ENCODE results near the gene HMGXB4.

DNA sequence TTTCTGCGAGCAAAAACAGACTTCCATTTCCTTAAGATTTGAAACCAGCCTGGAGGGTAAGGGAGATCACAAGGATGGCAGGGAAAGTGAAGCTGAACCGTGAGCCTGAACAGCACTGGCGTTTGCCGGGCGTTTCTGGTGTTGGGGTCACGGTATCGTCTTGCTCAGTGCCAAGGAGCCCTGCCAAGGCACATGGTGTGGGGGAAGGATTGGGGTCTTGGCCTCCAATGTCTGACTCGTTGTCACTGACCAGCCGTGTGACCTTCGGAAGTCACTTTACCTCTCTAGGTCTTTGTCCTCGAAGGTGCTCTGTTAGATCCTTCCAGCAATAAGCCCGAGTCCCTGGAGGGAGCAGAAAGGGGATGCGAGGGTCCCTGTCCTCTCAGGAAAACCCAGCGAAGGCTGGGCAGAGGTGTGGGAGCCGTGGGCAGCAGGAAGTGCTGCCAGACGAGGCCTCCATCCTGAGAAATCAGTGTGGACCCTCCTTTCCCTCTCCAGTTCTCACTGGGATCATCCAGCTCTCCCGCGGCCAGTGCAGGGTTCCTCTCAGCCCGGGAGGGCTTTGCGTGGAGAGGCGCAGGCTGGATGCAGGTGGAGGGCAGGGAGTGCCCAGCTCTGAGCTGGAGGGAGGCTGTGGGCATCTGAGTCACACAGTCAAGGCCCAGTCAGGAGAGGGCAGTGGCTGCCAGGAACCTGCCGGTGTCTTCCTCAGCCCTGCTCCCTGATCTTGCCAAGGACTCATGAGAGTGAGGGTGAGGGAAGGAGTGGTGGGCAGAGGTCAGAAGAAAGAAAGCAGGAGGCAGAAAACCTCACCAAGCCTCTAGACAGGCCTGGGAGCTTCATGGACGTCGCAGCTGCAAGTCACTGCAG lies 61.3 kb downstream of the HMGXB4 start:
- no peak for TF ChIP-seq POLR2AphosphoS5 (IDR thresholded peaks at IDR 0.05)
- TF ChIP-seq, protein P1, sequence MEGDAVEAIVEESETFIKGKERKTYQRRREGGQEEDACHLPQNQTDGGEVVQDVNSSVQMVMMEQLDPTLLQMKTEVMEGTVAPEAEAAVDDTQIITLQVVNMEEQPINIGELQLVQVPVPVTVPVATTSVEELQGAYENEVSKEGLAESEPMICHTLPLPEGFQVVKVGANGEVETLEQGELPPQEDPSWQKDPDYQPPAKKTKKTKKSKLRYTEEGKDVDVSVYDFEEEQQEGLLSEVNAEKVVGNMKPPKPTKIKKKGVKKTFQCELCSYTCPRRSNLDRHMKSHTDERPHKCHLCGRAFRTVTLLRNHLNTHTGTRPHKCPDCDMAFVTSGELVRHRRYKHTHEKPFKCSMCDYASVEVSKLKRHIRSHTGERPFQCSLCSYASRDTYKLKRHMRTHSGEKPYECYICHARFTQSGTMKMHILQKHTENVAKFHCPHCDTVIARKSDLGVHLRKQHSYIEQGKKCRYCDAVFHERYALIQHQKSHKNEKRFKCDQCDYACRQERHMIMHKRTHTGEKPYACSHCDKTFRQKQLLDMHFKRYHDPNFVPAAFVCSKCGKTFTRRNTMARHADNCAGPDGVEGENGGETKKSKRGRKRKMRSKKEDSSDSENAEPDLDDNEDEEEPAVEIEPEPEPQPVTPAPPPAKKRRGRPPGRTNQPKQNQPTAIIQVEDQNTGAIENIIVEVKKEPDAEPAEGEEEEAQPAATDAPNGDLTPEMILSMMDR (IDR thresholded peaks at IDR 0.05): no peak
